ENCODE measurements around the gene MAP6. TPM values are rescaled to one million over a fixed set of nuclear protein-coding genes. Genes with fewer than 3 reads are reported as not detected.
"Not testable (repeated sequence)": the region's sequence is repeated elsewhere in the genome, so short reads cannot be mapped to it uniquely, and the experiment has no call there.

MAP6 gene
- 10.7 TPM for polyA plus RNA-seq (ENCODE audit: insufficient read length)

DNA sequence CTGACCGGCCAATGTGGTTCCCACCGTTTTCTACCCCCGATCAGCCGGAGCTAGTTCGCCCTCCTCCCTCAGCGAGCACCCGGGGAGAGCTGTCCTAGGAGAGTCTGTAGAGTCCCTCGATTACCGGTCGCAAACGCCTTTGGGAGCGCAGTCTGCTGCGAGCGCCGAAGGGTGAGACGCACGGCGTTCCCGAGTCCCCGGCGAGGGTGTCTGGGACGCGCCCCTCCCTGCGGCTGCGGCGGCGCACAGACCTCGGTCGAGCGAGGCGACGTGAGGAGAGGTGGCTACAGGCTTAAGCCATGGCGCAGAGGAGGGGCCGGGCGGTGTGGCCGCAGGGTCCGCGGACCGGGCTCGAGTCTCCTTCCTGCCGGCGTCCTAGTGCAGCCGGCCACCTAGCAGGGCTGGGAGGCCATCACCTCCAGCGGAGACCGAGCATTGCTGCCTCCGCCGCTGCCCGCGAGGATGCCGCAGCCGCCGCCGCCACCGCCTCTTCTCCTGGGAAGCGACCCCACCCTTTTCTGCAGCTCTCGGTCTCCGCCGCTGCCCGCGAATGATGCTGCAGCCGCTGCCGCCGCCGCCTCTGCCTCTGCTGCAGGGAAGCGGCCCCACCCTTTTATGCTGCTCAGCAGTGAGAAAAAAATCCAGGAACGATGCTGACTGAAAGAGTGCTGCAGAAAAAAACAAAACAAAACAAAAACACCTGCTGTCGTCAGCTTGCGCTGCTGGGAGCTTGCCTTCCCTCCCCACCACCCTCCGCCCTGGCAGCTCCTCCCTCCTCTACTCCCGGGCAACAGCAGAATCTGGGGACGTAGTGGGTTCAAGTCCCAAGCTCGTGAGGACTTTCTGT, at the start of gene MAP6:
Gene MAP6, minus strand, starts transcription at position 588 of the 847 bp plus-strand sequence. CDS start 669 bp downstream, outside the sequence.
- no peak for DNase-seq (ENCODE audit: low read depth)

- no peak for DNase-seq (ENCODE audit: low read depth)
Measured at GRCh38 chr11:75717608-75718418, 49.0 kb upstream of the MAP6 start, which contains the start of gene MOGAT2. Gene MOGAT2, plus strand, starts transcription at chr11:75717838. Its CDS starts 51 bp downstream, at chr11:75717889.

DNA sequence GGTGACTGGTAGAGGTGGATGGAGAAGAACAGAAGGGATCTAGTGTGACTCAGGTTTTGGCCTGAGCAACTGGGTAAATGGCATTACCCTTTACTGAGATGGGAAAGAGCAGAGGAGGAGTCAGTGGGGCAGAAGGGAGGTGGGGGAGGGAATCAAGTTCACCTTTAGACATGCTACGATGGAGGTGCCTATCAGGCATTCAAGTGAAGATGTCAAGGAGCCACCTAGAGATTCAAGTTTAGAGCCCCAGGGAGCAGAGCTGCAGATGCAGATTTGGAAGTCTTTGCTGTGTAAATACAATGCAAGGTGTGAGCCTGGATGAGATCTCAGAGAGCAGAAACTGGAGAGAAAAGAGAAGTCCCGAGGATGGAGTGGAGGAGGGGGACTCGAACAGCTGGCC, 47.8 kb upstream of the MAP6 start:
- no peak for DNase-seq (ENCODE audit: low read depth)

GRCh38 chr11:75715688-75716087, 46.9 kb upstream of the MAP6 start:
- DNase-seq (ENCODE audit: low read depth), result no peak

GRCh38 chr11:75714211-75714610, 45.4 kb upstream of the MAP6 start:
- DNase-seq (ENCODE audit: low read depth), result no peak

GRCh38 chr11:75706260-75706729, 37.5 kb upstream of the MAP6 start:
- peak; percentile 14 for DNase-seq (ENCODE audit: low read depth)

GRCh38 chr11:75705541-75705940, 36.7 kb upstream of the MAP6 start:
- DNase-seq (ENCODE audit: low read depth), result no peak

GRCh38 chr11:75703695-75704237, 34.9 kb upstream of the MAP6 start:
- no peak for DNase-seq (ENCODE audit: low read depth)

DNA sequence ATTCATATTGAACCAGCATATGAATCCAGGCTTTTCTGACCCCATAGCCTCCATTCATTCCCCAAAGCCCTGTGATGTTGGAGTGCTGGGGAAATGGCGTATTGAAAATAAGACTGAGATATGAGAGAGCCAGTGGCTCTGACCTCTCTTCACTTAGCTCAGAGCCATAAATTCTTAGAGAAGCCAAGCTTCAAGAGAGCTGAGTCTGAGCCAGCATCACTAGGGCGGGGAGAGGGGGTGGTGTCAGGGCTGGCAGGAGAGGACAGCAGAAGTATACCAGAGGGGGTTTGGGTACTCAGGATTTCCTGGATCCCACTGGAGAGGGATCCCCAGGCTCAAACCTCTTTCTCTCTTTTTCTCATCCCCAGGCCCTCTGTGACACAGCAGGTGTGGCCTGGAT, 32.1 kb upstream of the MAP6 start:
- DNase-seq (ENCODE audit: low read depth), result no peak

DNA sequence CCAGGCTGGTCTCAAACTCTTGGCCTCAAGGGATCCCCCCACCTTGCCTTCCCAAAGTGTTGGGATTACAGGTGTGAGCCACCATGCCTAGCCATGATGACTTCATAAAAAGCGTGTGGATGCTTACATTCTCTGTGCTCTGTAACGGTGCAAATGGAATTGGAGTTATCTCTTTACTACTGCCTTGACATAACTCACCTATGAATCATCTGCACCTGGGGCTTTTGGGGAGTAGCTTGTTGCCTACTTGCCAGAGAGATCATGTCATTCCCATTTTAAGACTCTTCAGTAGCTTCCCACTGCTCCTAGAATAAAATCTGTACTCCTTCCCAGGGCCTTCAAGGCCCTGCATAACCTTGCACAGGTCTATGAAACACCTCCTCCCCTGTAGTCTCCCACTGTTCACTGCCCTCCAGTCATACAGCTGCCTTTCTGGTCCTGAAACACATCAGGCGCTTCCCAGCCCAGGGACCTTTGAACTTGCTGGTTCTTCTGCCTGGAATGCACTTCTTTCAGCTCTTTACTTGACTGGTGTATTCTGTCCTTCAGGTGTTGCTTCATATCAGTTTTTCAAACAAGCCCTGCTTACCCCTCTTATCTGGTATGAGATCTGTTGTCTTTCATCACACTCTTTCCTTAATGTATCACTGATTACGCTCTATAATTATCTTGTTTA, 29.2 kb upstream of the MAP6 start:
- no peak for DNase-seq (ENCODE audit: low read depth)

GRCh38 chr11:75691804-75692203, 23.0 kb upstream of the MAP6 start:
- DNase-seq (ENCODE audit: low read depth), result no peak

GRCh38 chr11:75689863-75690609, 21.2 kb upstream of the MAP6 start:
- DNase-seq (ENCODE audit: low read depth), result no peak

DNA sequence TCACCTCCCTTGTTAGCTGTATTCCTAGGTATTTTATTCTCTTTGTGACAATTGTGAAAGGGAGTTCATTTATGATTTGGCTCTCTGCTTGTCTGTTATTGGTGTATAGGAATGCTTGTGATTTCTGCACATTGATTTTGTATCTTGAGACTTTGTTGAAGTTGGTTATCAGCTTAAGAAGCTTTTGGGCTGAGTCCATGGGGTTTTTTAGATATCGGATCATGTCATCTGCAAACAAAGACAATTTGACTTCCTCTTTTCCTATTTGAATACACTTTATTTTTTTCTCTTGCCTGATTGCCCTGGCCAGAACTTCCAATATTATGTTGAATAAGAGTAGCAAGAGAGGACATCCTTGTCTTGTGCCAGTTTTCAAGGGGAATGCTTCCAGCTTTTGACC, 15.0 kb upstream of the MAP6 start:
- DNase-seq (ENCODE audit: low read depth), result not testable (repeated sequence)

DNA sequence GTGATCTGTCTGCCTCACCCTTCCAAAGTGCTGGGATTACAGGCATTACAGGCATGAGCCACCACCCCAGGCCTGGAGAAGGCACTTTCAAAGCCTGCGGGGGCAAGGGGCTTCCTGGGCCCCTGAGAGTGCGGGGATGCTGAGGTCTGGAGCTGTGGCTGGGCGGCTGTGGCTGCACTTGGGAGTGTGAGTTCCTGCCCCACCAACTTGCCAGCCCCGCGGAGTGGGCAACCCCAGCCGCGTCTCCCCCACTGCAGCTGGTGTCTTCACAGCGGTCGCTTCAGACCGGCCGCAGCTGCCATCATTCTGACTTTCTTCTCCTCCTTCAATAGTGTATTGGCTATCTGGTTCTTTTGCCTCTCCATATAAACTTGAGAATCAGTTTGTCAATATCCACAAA, 10.7 kb upstream of the MAP6 start:
- no peak for DNase-seq (ENCODE audit: low read depth)

GRCh38 chr11:75678620-75679259, 9.9 kb upstream of the MAP6 start:
- no peak for DNase-seq (ENCODE audit: low read depth)

DNA sequence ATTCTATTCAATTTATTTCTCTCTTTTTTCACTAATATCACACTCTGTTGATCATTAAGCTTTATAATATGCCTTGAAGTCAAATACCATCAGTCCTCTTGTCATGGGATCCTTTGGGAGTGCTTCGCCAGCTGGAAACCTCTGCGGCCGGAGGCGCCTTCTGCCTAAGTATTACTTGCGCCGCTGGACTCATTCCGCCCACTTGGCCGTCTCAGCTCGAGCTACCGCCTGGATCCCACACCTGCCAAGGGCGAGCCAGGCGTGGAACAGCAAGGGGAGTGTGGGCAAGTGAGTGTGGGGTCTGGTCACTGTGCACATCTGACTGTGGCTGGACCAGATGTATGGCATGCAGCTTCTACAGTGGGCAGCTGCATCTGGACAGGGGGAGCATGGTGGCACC, 9.1 kb upstream of the MAP6 start:
- no peak for DNase-seq (ENCODE audit: low read depth)

GRCh38 chr11:75677275-75677674, 8.4 kb upstream of the MAP6 start:
- DNase-seq (ENCODE audit: low read depth), result no peak

DNA sequence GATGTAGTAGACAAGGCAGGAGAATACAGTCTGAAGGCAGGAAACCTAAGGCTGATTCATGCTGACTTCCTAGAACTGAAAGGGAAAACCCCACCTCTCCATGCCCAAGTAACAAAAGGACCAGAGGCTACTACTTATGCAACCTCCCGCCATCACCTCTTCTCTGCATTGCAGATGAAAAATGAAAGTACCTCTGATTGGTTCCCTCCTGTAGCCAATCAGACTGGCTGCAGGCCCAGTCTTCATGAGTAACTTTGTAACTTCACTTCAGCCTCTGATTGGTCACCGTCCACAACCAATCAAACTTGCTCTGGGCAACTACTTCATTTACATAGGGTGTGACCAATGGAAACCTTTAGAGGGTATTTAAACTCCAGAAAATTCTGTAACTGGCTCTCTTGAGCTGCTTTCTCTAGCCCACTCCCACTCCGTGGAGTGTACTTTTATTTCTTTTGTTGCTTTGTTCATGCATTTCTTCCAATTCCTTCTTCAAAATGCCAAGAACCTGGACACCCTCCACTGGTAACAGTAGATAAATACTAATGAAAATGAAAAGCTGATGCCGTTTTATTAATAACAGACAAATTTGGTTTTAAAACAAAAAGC, 5.2 kb upstream of the MAP6 start:
- DNase-seq (ENCODE audit: low read depth), result no peak

GRCh38 chr11:75667831-75668450, 897 bp downstream of the MAP6 start:
- DNase-seq (ENCODE audit: low read depth), result peak; percentile 13

All from forelimb muscle (tissue), 1 donor.